CD4-positive, alpha-beta T cell (primary cell): ENCODE measurements around the gene TBX1. TPM values are rescaled to one million over a fixed set of nuclear protein-coding genes. Genes with fewer than 3 reads are reported as not detected.
A peak's percentile ranks its signal among the peaks of the same experiment; 100 is the strongest.

Source experiments
- ATAC-seq: fragments of 200-7000 bp; cut with Tn5 transposase; one replicate; pipeline ENCODE4 v1.10.0; 2022; ENCODE audit warnings: mild to moderate bottlenecking; ENCODE audit not compliant: poor library complexity
- CTCF ChIA-PET: fragments of 350-600 bp; sonication (Branson Sonifier 250); formaldehyde crosslinking; loops from one replicate; lab custom pipeline; 2021; ENCODE audit warnings: antibody characterized with exemption, inconsistent platforms; lab: Charles Lee
- POLR2A ChIA-PET: fragments of 350-600 bp; sonication (Branson Sonifier 250); formaldehyde crosslinking; loops from one replicate; lab custom pipeline; 2021; ENCODE audit warnings: antibody characterized with exemption, inconsistent platforms; lab: Charles Lee
- DNase-seq, 14 experiments: peaks; one replicate each; pipeline ENCODE4 v3.0.0-alpha.2; 2013 to 2020; ENCODE audit warnings: mixed read lengths in 2 of 14
- H3K27ac ChIP-seq, 2 donors: one replicate each; pipeline versions ENCODE4 v1.5.1 to v1.7.0; 2013; ENCODE audit warnings: low read length in 2 of 2, low read depth in 1 of 2, mild to moderate bottlenecking in 1 of 2
- H3K27me3 ChIP-seq, 2 experiments: 1 replicate in 1 of 2; 2 replicates in 1 of 2; pipeline versions ENCODE4 v1.6.1 to v1.7.0; 2013; ENCODE audit warnings: low read length in 2 of 2, control low read depth in 1 of 2, mild to moderate bottlenecking in 1 of 2, moderate library complexity in 1 of 2; ENCODE audit not compliant: insufficient read depth in 2 of 2, control insufficient read depth in 1 of 2
- H3K36me3 ChIP-seq: one replicate; pipeline ENCODE4 v1.6.1; 2013; ENCODE audit warnings: low read length, control low read depth; ENCODE audit not compliant: insufficient read depth
- H3K4me1 ChIP-seq: one replicate; pipeline ENCODE4 v1.6.1; 2013; ENCODE audit warnings: low read length, control low read depth; ENCODE audit not compliant: insufficient read depth
- H3K4me3 ChIP-seq: one replicate; pipeline ENCODE4 v1.5.1; 2013; ENCODE audit warnings: mild to moderate bottlenecking, low read length, moderate library complexity
- H3K9me3 ChIP-seq, 2 experiments: 1 replicate in 1 of 2; 2 replicates in 1 of 2; pipeline versions ENCODE4 v1.6.1 to v1.7.0; 2013; ENCODE audit warnings: low read length in 2 of 2, mild to moderate bottlenecking in 2 of 2, control low read depth in 1 of 2, moderate library complexity in 1 of 2; ENCODE audit not compliant: control insufficient read depth in 1 of 2, insufficient read depth in 1 of 2
- H3K27ac Mint-ChIP-seq: one replicate; pipeline ENCODE4 v1.8.0; 2020; ENCODE audit warnings: mixed read lengths
- H3K27me3 Mint-ChIP-seq: one replicate; pipeline ENCODE4 v1.8.0; 2021; ENCODE audit warnings: mixed read lengths
- H3K36me3 Mint-ChIP-seq: one replicate; pipeline ENCODE4 v1.8.0; 2021; ENCODE audit warnings: low read depth, mixed read lengths
- H3K4me1 Mint-ChIP-seq: one replicate; pipeline ENCODE4 v1.8.0; 2021; ENCODE audit warnings: low read depth, mixed read lengths
- H3K4me3 Mint-ChIP-seq: one replicate; pipeline ENCODE4 v1.8.0; 2020; ENCODE audit warnings: mild to moderate bottlenecking, mixed read lengths
- H3K9me3 Mint-ChIP-seq: one replicate; pipeline ENCODE4 v1.8.0; 2020; ENCODE audit warnings: mixed read lengths
- intact Hi-C, 2 experiments: fragments of 100-400 bp; cut with DNase I in 1 of 2; cut with micrococcal nuclease in 1 of 2; formaldehyde crosslinking; loops; one replicate each; pipeline versions ENCODE4 v1.15.1 to v1.9.0; 2023 to 2025; cut with DNase I, micrococcal nuclease
- total RNA-seq, 174 experiments: library from RNA in 2 of 174; stranded (reverse) in 2 of 174; gene quantifications; one replicate each; pipeline ENCODE4 v1.2.3 and lab custom pipeline; 2021 to 2026
- TF ChIP-seq, protein P1 (sequence below): fragments of 200-600 bp; IDR thresholded peaks from one replicate; pipeline ENCODE4 v1.8.0; 2022; ENCODE audit warnings: antibody characterized with exemption, mild to moderate bottlenecking

TBX1 gene
- total RNA-seq, 2 experiments from 2014 or later = not detected

DNA sequence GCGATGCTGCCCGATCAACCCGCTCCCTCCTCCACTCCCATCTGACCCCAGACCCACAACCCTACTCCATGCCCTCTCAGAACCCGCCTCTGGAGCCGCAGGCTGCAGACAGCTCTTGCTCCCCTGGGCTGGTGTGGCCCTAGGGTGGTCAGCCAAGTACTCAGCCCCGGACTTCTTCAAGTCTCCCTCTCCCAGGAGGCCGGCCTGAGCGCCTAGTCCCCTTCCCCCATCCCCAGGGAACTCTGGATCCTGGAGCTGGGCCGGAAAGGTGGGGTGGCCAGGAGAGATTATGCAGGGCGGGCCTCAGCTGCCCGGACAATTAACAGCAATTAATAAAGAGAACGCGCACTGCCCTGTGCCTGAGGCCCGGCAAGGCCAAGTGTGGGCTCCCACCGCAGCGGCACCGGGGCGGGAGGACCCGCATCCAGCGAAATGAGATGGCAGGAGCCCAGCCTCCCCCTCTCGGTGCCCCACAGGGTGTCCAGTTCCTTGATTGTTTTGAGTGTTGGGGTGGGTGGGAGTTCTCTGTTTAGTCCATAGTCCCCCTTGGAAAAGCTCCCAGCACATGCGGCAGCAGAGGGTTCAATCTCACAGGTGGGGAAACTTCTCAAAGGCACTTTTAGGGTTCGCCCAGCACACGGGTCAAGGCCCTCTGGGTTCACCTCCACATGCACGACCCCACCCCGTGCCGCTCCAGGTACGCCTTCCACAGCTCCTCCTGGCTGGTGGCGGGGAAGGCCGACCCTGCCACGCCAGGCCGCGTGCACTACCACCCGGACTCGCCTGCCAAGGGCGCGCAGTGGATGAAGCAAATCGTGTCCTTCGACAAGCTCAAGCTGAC is 3.1 kb downstream of the TBX1 start:
- CTCF ChIA-PET = interaction anchor here (1.7 kb wide), 1 partner anchor 33 kb away, joined by 3 read pairs; no protein-coding TSS in a partner anchor
- H3K27me3 ChIP-seq = peaks cover 70 to 80% of the 10 kb centered on the region in 2 experiments
- H3K4me1 ChIP-seq = peaks cover 29% of the 10 kb centered on the region
- no peak for DNase-seq
- POLR2A ChIA-PET = no interaction called here
- intact Hi-C loops = no loop called here
- TF ChIP-seq, protein P1, sequence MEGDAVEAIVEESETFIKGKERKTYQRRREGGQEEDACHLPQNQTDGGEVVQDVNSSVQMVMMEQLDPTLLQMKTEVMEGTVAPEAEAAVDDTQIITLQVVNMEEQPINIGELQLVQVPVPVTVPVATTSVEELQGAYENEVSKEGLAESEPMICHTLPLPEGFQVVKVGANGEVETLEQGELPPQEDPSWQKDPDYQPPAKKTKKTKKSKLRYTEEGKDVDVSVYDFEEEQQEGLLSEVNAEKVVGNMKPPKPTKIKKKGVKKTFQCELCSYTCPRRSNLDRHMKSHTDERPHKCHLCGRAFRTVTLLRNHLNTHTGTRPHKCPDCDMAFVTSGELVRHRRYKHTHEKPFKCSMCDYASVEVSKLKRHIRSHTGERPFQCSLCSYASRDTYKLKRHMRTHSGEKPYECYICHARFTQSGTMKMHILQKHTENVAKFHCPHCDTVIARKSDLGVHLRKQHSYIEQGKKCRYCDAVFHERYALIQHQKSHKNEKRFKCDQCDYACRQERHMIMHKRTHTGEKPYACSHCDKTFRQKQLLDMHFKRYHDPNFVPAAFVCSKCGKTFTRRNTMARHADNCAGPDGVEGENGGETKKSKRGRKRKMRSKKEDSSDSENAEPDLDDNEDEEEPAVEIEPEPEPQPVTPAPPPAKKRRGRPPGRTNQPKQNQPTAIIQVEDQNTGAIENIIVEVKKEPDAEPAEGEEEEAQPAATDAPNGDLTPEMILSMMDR = no peak
- no peaks in the 10 kb centered on the region for H3K36me3 ChIP-seq
- no peaks in the 10 kb centered on the region for H3K36me3 Mint-ChIP-seq
- no peak overlapping the region for H3K4me3 ChIP-seq
- peaks cover 28% of the 10 kb centered on the region for H3K4me1 Mint-ChIP-seq
- no peak overlapping the region for H3K4me3 Mint-ChIP-seq
- no peaks in the 10 kb centered on the region for H3K9me3 Mint-ChIP-seq
- H3K27me3 Mint-ChIP-seq = peaks cover 73% of the 10 kb centered on the region
- H3K27ac ChIP-seq = no peak overlapping the region
- ATAC-seq = no peak
- H3K9me3 ChIP-seq = peaks cover 0 to 55% of the 10 kb centered on the region in 2 experiments
- no peak overlapping the region for H3K27ac Mint-ChIP-seq

DNA sequence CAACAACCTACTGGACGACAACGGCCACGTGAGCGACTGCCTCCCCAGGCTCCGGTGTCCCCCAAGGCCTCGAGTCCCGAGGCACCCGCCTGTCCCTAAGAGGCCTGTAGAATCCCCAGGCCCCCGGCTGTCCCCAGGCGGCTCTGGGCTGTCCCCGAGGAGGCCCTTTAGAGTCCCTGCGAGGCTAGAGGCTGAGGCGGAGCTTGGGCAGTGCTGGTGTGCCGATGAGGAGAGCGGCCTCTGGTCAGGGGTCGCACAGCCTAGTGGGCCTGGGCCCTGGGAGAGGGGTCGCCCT is 3.7 kb downstream of the TBX1 start:
- Mint-ChIP-seq H3K36me3 (no peaks in the 10 kb centered on the region), H3K27me3 (peaks cover 72% of the 10 kb centered on the region), H3K27ac (no peak overlapping the region), H3K4me3 (peak overlapping the region; percentile 66), H3K4me1 (peaks cover 28% of the 10 kb centered on the region), H3K9me3 (no peaks in the 10 kb centered on the region)
- ATAC-seq (no peak), DNase-seq (no peak)
- Histone ChIP-seq H3K27me3 (peaks cover 69 to 79% of the 10 kb centered on the region in 2 experiments), H3K9me3 (peaks cover 0 to 54% of the 10 kb centered on the region in 2 experiments), H3K4me1 (peaks cover 29% of the 10 kb centered on the region), H3K36me3 (no peaks in the 10 kb centered on the region), H3K4me3 (no peak overlapping the region), H3K27ac (no peak overlapping the region)
- POLR2A ChIA-PET = interaction anchor here (0.7 kb wide), 1 partner anchor 13 kb away, joined by 3 read pairs; no protein-coding TSS in a partner anchor
- CTCF ChIA-PET = no interaction called here
- intact Hi-C loops = no loop called here
- TF ChIP-seq, protein P1 = no peak

DNA sequence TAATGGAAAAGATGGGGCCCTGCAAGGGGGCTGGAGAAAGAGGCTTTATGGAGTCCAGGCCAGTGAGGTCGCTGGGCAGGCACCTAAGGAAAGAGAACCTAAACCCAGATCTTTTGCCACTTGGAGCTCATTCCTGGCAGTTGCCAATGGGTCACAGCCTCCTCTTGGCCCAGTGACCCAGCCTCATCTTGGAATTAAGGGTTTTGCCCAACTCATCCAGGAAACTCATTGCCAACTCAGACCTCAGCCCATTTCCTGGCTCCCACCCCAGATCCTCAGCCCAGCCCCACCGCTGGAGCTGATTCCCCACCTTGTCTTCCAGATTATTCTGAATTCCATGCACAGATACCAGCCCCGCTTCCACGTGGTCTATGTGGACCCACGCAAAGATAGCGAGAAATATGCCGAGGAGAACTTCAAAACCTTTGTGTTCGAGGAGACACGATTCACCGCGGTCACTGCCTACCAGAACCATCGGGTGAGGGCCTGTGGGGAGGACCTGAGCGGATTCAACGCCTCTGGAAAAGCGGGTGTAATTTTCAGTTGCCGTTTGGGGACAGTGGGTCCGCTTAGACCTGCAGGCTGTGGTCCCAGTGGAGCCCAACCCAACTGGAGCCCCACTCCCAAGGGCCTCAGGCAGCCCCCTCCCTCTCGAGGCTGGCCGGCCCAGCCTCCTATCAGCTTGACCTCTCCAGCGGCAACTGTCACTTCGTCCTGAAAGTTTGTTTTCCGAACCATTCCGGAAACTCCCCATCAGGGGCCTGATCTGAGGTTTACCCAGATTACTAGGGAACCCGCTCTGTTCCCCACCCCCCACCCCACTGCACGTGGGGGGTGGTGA is 4.3 kb downstream of the TBX1 start:
- ATAC-seq (no peak), DNase-seq (no peak)
- Mint-ChIP-seq H3K27me3 (peaks cover 73% of the 10 kb centered on the region), H3K4me3 (peak overlapping the region; percentile 66), H3K36me3 (no peaks in the 10 kb centered on the region), H3K4me1 (peaks cover 23% of the 10 kb centered on the region), H3K27ac (no peak overlapping the region), H3K9me3 (no peaks in the 10 kb centered on the region)
- TF ChIP-seq, protein P1 = no peak
- Histone ChIP-seq H3K9me3 (peaks cover 0 to 54% of the 10 kb centered on the region in 2 experiments), H3K27ac (no peak overlapping the region), H3K4me1 (peaks cover 23% of the 10 kb centered on the region), H3K36me3 (no peaks in the 10 kb centered on the region), H3K4me3 (no peak overlapping the region), H3K27me3 (peaks cover 70 to 79% of the 10 kb centered on the region in 2 experiments)
- intact Hi-C loops = no loop called here
- ChIA-PET POLR2A (interaction anchor here (0.7 to 1.0 kb wide), 2 partner anchors 9 to 12 kb away, joined by 3 read pairs; no protein-coding TSS in a partner anchor), CTCF (no interaction called here)
